Activated gamma-delta T cell treated with anti-CD3 and anti-CD28 coated beads, Interleukin-2, amount 50 U/mL, for 16 hours (primary cell): ENCODE measurements around the gene PDHB.
"Not testable (repeated sequence)": the region's sequence is repeated elsewhere in the genome, so short reads cannot be mapped to it uniquely, and the experiment has no call there.

Source experiments
- DNase-seq: peaks from one replicate; pipeline ENCODE4 v3.0.0-alpha.2; 2020; ENCODE audit warnings: low read depth

PDHB gene

GRCh38 chr3:58437276-58437675, 3.6 kb upstream of the PDHB start:
- not testable (repeated sequence) for DNase-seq

GRCh38 chr3:58434990-58435389, 1.4 kb upstream of the PDHB start:
- DNase-seq = no peak

- DNase-seq = no peak
These were observed 879 bp upstream of the PDHB start for GRCh38 chr3:58434511-58434910.

DNA sequence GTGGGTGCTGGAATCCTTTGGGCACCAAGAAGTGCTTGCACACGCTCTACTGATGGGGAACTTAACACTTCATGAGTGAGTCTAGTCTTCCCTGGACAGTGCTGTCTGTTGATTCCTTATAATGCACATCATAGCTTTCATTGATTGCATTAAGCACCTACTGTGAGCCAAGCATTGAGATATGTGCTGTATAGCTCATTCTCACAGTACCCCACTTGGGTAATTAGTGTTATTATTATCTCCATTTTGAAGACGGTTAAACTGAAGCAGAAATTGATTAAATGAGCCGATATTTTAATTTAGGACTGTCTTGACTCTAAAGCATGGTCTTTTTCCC, 504 bp upstream of the PDHB start:
- no peak for DNase-seq

DNA sequence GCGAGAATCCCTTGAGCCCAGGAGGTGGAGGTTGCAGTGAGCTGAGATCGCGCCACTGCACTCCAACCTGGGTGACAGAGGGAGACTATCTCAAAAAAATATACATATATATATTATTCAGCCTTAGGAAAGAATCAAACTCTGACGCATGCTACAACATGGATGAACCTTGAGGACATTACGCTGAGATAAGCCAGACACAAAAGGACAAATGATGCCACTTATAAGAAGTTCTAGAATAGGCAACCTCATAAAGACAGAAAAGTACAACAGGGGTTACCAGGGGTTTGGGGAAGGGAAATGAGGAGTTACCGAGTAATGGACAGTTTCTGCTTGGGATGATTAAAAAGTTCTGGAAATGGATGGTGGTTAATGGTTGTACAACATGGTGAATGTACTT, 727 bp downstream of the PDHB start:
- DNase-seq = no peak

DNA sequence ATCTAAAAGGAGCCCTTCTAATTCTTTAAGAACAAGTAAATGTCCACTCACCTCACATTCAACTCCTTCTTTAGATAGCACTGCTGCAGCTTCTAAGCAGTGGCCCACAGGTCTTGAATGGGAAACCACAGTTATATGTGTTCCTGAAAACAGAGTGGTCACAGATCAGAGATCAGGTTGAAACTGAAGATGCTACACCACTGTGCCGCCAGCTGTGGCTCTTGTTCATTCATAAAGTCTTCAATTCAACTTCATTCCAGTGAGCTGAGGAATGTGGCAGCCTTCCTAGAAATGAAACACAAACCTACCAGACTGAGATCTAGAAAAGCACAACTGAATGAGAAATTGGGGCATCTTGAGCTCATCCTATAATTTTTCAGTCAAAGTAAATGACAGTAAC, 4.0 kb downstream of the PDHB start:
- no peak for DNase-seq

DNA sequence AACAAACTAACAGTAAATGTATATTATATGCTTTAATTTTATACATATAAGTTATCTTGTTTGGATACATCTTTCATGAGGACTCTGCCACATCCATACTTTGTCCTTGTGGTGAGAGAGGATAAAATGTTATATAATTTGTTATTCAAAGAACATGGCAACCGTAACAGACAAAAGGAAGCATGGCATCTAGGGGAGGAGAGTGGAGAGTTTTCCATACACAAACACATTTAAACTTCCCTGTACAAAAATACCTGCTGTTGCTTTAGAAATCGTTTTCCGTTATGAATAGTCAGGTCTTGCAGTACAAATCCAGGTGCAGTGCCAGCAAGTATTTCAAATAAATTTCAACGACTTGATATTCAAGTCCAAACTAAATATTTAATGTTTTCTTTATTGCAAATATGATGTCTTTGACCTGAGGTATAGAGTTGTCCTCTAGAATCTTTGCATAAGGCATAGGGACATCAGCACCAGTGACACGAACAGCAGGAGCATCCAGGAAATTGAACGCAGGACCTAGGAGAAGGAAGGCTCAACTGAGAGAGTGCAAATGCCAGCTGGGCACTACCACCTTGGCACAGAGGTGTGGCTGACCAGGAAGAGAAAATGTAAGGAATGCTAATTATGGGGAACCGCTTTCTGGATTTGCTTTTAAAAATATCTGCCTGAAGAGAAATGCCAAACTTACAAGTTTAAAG, 5.8 kb downstream of the PDHB start:
- DNase-seq = no peak

- DNase-seq = no peak
These were observed 7.8 kb downstream of the PDHB start for GRCh38 chr3:58425782-58426181.

DNA sequence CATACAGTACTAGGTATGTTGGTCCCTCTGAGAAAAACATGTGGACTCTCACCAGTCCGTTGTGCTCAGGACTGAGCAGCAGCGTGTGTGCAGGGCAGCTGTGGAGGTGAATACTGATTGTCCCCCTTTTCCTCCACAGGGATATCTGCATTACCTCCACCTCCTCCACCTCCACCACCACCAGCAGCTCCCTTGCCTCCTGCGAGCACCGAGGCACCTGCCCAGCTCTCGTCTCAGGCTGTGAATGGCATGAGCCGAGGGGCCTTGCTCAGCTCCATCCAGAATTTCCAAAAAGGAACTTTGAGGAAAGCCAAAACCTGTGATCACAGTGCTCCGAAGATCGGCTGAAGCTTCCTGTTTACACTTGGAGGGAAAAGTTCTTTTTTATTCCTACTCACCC, 9.0 kb downstream of the PDHB start:
- DNase-seq = no peak

DNA sequence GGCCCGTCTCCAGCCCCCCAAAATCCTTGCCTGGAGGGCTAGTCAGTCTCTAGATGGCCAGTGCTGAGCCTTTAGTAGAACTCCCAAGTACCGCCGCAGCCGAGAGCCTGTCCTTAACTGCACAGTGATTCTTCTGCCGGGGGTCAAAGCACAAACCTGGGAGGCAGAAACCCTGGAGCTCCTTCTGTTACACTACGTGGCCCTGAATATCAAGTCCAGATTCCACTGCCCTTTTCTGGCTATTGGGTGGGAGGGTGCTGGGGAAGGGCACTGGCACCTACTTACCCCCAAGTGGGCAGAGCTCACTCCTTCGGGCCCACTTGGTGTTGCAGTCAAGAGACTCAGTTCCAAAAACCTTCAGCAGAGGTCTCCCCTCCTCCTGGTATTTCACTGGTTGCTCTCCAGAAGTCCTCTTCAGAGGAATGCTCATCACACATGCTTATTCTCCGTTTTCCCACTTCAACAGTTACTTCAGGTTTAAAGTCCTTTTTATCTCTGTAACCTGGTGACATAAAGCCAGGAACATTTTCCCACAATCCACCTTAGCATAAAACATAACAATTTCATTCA, 10.8 kb downstream of the PDHB start:
- DNase-seq = no peak

DNA sequence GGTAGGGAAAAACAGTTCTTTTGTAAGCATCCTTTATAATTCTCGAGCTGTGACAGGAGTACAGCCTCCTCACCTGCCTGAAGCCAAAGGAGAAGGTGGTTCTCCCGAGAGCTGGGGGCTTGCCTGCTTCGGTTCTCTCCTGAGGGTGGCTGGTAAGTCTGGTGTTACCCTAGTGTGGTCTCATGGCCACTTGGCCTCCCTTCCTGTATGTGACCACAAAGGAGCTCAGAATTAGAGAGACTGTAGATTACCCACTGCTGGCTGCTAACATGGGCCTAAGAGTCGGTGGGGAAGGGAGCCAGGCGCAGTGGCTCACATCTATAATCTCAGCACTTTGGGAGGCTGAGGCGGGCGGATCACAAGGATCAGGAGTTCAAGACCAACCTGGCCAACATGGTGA, 12.6 kb downstream of the PDHB start:
- no peak for DNase-seq

GRCh38 chr3:58419780-58420507, 13.7 kb downstream of the PDHB start:
- DNase-seq = no peak

- no peak for DNase-seq
These were observed 15.4 kb downstream of the PDHB start for GRCh38 chr3:58418227-58418626.

- no peak for DNase-seq
These were observed 16.6 kb downstream of the PDHB start for GRCh38 chr3:58417075-58417474.

DNA sequence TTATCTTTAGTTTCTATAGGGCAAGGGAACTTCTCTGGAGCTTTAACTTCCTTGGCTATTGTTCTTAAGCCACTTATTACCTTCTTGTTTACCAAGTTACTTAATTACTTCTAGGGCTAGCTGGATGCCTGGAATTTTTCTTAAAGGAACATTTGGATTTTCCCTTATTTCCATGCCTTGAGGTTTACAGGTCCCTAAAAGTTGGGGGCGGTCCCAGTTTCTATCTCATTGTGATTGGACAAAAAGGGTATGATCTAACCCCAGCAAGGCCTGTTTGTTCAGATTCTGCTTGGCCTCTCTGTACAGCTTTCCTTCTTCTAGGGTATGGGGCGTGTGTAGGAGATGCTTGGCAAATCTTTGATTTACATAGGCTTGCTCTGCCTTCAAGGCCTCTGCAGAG, 17.4 kb downstream of the PDHB start:
- no peak for DNase-seq

- peak; percentile 25 for DNase-seq
These were observed 19.0 kb downstream of the PDHB start for GRCh38 chr3:58414538-58415197.

DNA sequence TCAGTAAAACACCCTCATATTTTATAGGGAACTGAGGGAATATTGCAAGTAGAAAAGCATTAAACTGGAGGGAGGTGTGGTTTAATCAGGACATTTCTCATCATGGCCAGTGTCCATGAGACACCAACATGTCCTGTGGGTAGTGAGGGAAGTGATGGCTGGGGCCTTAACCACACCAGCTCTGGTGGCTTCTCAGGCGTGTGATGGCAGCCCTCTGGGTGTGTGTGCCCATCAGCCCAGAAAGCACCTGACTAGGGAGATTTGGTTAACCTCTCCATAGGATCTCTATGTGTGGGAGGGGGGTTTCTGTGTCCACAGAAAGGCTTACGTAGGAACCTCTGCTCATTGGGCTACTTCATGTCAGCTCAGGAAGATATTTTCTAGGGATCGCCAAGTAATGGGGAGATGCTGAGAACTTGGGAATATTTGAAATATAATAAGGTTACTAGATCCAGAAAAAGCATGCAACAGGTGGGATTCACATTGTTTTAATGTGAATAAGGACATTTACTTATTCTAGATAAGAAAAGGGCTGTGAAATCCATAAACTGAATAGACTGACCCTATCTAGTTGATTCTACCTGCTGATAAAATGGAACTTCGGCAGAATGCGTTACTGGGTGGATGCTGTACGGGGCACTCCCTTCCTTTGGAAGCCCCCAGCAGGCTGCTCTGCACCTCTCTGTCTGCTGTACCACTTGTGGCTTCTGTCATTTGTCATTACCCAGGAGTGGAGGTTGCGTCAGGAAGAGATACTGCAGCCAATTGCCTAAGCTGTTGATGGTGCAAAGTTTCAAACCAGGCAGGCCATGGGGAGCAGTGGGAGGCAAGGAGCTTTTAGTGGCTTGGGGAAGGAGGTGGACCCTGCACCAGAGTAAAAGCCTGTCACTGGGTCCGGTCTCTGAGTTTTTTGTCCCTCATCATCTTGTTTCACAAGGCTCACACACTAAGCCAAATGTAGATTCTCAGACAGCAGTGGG, 21.5 kb downstream of the PDHB start:
- DNase-seq = no peak

DNA sequence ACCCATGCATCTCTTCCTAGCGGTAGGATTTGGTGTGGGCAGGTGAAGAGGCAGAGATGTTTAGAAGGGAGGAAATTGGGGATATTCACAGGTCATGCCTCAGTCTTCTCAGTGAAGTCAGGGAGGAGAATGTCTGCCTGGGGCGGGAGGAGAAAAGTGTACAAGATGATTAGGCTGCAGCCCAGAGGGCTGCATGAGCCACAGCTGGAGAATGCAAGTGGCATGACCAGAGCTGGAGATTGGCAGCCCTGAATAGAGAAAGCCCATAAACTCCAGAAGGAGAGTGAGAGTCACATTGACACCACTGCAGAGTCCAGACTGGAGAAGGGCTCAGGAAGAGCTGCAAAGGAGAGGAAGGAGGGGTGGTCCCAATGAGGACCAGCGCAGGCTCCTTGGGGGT, 22.6 kb downstream of the PDHB start:
- DNase-seq = no peak

GRCh38 chr3:58409663-58410062, 24.0 kb downstream of the PDHB start:
- DNase-seq = no peak

- DNase-seq = no peak
These were observed 24.7 kb downstream of the PDHB start for GRCh38 chr3:58408906-58409305.

- DNase-seq = no peak
These were observed 29.2 kb downstream of the PDHB start for GRCh38 chr3:58404396-58404795.
